ENCODE results near the gene PARVA.

The PARVA gene

GRCh38 chr11:12460466-12460865 is 83.1 kb downstream of the PARVA start:
- no peak for DNase-seq

- peak; percentile 96 for DNase-seq
Measured at GRCh38 chr11:12461516-12461915, 84.1 kb downstream of the PARVA start.

- DNase-seq = no peak
Measured at GRCh38 chr11:12464303-12464702, 86.9 kb downstream of the PARVA start.

- no peak for DNase-seq
Measured at GRCh38 chr11:12465332-12465731, 88.0 kb downstream of the PARVA start.

- DNase-seq = no peak
Measured at GRCh38 chr11:12467610-12468009, 90.2 kb downstream of the PARVA start.

GRCh38 chr11:12469451-12469850 is 92.1 kb downstream of the PARVA start:
- no peak for DNase-seq

GRCh38 chr11:12470236-12470635 is 92.9 kb downstream of the PARVA start:
- no peak for DNase-seq

GRCh38 chr11:12472401-12473005 is 95.1 kb downstream of the PARVA start:
- DNase-seq = peak; percentile 90

DNA sequence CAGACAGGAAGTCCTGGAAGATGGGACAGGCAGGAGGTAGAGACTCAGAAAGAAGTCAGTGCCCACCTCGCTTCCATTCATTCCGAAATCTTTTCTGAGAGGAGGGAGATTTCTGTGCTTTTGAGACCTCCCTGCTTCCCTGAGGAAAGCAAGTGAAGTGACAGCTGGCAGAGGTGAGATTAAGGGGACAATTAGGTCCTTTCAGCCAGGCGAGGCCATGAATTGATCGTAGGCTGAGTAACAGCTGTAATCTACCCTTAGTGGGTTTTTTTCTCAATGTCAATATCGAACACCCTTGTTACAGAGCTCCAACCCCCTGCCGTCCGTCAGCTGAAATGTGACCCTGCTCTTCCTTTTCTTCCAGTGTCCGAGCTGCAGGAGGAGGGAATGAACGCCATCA is 96.0 kb downstream of the PARVA start:
- DNase-seq = peak; percentile 92

- no peak for DNase-seq
Measured at GRCh38 chr11:12474871-12475270, 97.5 kb downstream of the PARVA start.

GRCh38 chr11:12478743-12479142 is 101.4 kb downstream of the PARVA start:
- DNase-seq = no peak

GRCh38 chr11:12480401-12480800 is 103.0 kb downstream of the PARVA start:
- no peak for DNase-seq

DNA sequence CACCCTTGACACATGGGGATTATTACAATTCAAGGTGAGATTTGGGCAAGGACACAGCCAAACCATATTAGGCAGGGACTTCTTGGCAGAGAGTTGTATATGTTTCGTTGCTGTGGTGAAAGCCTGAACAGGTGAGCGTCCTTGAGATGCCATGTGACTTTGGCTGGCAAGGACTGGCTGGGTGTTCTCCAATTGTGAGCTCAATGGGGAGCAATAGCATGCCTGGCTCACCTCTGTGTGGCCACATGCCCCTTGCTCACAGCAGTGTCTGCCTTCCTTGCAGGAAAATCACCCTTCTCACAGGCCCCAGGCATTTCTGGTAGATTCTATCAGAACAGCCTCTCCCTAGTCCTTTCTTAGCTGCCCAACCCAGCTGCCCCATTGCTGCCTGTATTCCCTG is 105.5 kb downstream of the PARVA start:
- DNase-seq = no peak

DNA sequence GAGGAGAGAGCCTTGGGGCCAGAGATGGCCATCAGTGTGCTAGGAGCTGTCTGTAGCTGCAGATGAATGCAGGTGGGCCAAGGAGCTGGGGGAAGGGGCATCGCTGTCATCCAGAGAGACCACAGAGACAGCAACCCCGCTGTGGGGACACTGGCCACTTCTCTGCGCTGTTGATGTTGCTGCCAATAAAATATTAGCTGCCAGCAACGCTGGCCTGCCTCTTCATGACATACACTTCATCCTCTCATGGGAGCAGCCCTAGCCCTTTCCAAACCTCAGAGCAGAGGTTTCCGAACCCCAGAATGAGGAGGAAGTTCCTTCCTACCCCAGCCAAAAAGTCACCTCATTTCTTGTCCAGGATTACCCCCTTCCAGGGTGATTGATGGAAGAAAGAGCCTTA is 106.2 kb downstream of the PARVA start:
- DNase-seq = no peak

- no peak for DNase-seq
Measured at GRCh38 chr11:12485328-12485727, 108.0 kb downstream of the PARVA start.

DNA sequence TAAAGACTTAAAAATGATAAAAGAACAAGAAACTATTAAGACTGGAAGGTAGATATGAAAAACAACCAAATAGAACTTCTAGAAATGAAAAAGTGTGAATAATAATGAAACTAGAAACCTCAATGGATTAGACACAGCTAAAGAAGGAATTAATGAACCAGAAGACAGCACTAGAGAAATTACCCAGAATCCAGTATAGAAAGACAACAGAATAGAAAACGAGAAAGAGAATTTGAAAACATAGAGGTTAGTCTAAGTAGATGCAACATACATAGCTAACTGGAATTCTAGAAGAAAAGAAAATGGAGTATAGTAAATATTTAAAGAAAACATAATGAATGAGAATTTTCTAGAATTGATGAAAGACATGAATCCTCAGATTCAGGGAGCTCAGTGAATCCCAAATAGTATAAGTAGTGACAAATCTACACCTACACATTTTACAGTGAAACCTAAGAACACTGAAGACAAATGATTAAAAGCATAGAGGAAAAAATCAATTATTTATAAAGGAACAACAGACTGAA is 111.9 kb downstream of the PARVA start:
- no peak for DNase-seq

- no peak for DNase-seq
Measured at GRCh38 chr11:12494699-12495098, 117.3 kb downstream of the PARVA start.

GRCh38 chr11:12496181-12497025 is 119.0 kb downstream of the PARVA start:
- DNase-seq = peak; percentile 56

DNA sequence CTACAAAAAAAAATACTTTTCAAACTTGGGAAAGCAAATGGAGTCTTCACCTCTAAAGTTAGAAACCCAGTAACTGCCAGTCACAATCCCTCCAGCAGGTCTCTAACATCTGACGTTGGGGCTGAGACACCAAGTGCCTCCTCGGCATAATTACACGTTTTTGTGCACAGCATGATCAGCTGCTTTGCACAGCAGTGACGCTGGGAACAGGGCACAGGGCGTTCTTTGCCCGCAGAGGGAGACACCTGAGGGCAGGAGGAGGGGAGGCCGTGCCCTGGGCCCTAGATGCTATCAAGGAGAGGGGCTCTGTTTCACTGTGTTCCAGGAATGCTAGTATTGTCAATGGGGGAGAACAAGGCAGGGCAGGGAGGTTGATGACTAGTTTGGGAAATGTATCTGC is 120.1 kb downstream of the PARVA start:
- DNase-seq = no peak

GRCh38 chr11:12499071-12499470 is 121.7 kb downstream of the PARVA start:
- no peak for DNase-seq

GRCh38 chr11:12502046-12502445 is 124.7 kb downstream of the PARVA start:
- DNase-seq = no peak

DNA sequence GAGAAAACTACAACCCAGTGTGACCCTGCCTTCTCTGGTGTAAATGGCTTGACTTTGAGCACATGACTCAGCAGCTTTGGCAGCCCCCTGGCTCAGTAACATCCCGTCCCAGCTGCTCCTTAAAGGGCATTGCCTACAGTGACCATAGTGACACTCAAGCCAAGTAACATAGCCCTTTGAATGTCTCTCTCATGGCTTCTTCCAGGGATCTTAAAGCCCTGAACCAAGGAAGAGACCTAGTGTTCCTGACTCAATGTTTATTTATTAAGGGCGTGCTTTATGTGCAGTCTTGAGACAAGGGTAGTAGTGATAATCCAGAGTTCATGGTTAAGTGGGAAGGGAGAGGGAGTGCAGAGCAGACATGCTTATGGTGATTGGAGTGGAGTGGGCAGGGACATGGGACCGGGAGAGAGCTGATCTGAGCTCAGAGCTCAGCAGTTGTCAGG is 125.7 kb downstream of the PARVA start:
- DNase-seq = no peak

DNA sequence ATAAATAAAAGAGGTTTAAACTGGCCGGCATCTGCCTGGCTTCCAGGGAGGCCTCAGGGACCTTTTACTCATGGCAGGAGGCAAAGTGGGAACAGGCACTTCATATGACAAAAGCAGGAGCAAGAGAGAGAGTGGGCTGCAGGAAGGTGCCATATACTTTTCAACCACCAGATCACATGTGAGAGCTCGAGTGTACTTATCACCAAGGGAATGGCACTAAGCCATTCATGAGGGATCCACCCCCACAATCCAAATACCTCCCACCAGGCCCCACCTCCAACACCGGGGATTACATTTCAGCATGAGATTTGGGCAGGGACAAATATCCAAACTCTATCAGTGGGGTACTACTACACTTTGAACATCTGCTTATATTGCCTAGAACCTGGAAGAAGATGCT is 126.5 kb downstream of the PARVA start:
- peak; percentile 6 for DNase-seq

GRCh38 chr11:12505183-12505582 is 127.8 kb downstream of the PARVA start:
- DNase-seq = no peak
